NB4 (cell line): ENCODE results near the gene RNASEL.
"Not testable (repeated sequence)": the region's sequence is repeated elsewhere in the genome, so short reads cannot be mapped to it uniquely, and the experiment has no call there.

Source experiments
- DNase-seq: peaks from one replicate; pipeline ENCODE4 v3.0.0; 2010; ENCODE audit warnings: low read depth
- H3K4me3 ChIP-seq: one replicate; pipeline ENCODE4 v1.5.1; 2011; ENCODE audit warnings: mild to moderate bottlenecking, low read depth, low read length, moderate library complexity
- CTCF ChIP-seq: IDR thresholded peaks from one replicate; pipeline ENCODE4 v1.5.1; 2012; ENCODE audit warnings: low read depth, low read length
- MAX ChIP-seq: IDR thresholded peaks from 2 replicates; pipeline ENCODE4 v1.6.1; 2011; ENCODE audit warnings: low read depth, low read length
- MYC ChIP-seq: IDR thresholded peaks from 2 replicates; pipeline ENCODE4 v1.6.1; 2011; ENCODE audit warnings: low read depth, low read length
- POLR2A ChIP-seq: IDR thresholded peaks from 2 replicates; pipeline ENCODE4 v1.6.1; 2011; ENCODE audit warnings: mild to moderate bottlenecking; ENCODE audit not compliant: insufficient read length; ENCODE audit errors: extremely low read depth

RNASEL gene

GRCh38 chr1:182588500-182589396 is at the start of gene RNASEL:
RNASEL (minus strand) TSS chr1:182589256; CDS start chr1:182586806, 2,450 bp downstream.
- TF ChIP-seq MYC, result no peak
- peak; percentile 44 for TF ChIP-seq POLR2A
- peak within 1 kb of the TSS; percentile 90 for H3K4me3 ChIP-seq
- peak; percentile 70 for DNase-seq

GRCh38 chr1:182637769-182638168 is 48.7 kb upstream of the RNASEL start:
- no peak for DNase-seq
- TF ChIP-seq POLR2A (no peak), MYC (no peak), CTCF (no peak), MAX (no peak)
- no peak overlapping the region for H3K4me3 ChIP-seq

- no peak for DNase-seq
- TF ChIP-seq MYC (no peak), POLR2A (no peak), CTCF (no peak), MAX (no peak)
- no peak overlapping the region for H3K4me3 ChIP-seq
Observed at GRCh38 chr1:182635871-182636270, 46.8 kb upstream of the RNASEL start.

- no peak overlapping the region for H3K4me3 ChIP-seq
- no peak for TF ChIP-seq CTCF
- TF ChIP-seq MYC, result no peak
- no peak for TF ChIP-seq MAX
- TF ChIP-seq POLR2A, result no peak
- DNase-seq, result no peak
Observed at GRCh38 chr1:182634306-182635072, 45.4 kb upstream of the RNASEL start.

GRCh38 chr1:182633657-182634281 is 44.7 kb upstream of the RNASEL start:
- no peak overlapping the region for H3K4me3 ChIP-seq
- TF ChIP-seq MYC (no peak), CTCF (no peak), MAX (no peak)
- peak; percentile 63 for DNase-seq

- no peak for DNase-seq
- H3K4me3 ChIP-seq, result no peak overlapping the region
- TF ChIP-seq MYC (no peak), POLR2A (no peak), MAX (no peak), CTCF (no peak)
Observed at GRCh38 chr1:182633031-182633430, 44.0 kb upstream of the RNASEL start.

GRCh38 chr1:182632441-182632857 is 43.4 kb upstream of the RNASEL start:
- DNase-seq, result peak; percentile 75
- not testable (repeated sequence) for H3K4me3 ChIP-seq
